ENCODE data around the gene TNIK. TPM values are rescaled to one million over a fixed set of nuclear protein-coding genes. Genes with fewer than 3 reads are reported as not detected.
"Not testable (repeated sequence)": the region's sequence is repeated elsewhere in the genome, so short reads cannot be mapped to it uniquely, and the experiment has no call there.

TNIK gene
- total RNA-seq, 3 donors from 2014 or later: 7.4 to 17.6 (median 10.2) TPM

GRCh38 chr3:171249245-171249644 is 211.0 kb downstream of the TNIK start:
- H3K36me3 ChIP-seq: no peaks in the 10 kb centered on the region
- no peak for DNase-seq (ENCODE audit: low spot score in 2 of 2)
- intact Hi-C loops (cut with DNase I; ENCODE audit: low total_unique reads): no loop called here
- H3K27ac ChIP-seq: no peak overlapping the region
- no peaks in the 10 kb centered on the region for H3K4me1 ChIP-seq
- no peaks in the 10 kb centered on the region for H3K27me3 ChIP-seq
- no peaks in the 10 kb centered on the region for H3K9me3 ChIP-seq
- no peak overlapping the region for H3K4me3 ChIP-seq
- TF ChIP-seq POLR2AphosphoS5 (IDR thresholded peaks at IDR 0.05) (no peak), POLR2A (IDR thresholded peaks at IDR 0.05) (no peak), CTCF (IDR thresholded peaks at IDR 0.05) (no peak)

- Histone ChIP-seq H3K36me3 (no peaks in the 10 kb centered on the region), H3K27me3 (no peaks in the 10 kb centered on the region), H3K4me1 (no peaks in the 10 kb centered on the region), H3K4me3 (no peak overlapping the region), H3K27ac (no peak overlapping the region), H3K9me3 (no peaks in the 10 kb centered on the region)
- intact Hi-C loops (cut with DNase I; ENCODE audit: low total_unique reads): no loop called here
- TF ChIP-seq POLR2AphosphoS5 (IDR thresholded peaks at IDR 0.05) (no peak), POLR2A (IDR thresholded peaks at IDR 0.05) (no peak), CTCF (IDR thresholded peaks at IDR 0.05) (no peak)
- DNase-seq (ENCODE audit: low spot score in 2 of 2): no peak
These were observed 211.6 kb downstream of the TNIK start for GRCh38 chr3:171248426-171249111.

GRCh38 chr3:171245796-171246765 is 214.1 kb downstream of the TNIK start:
- Histone ChIP-seq H3K4me1 (no peaks in the 10 kb centered on the region), H3K27ac (no peak overlapping the region), H3K27me3 (no peaks in the 10 kb centered on the region), H3K36me3 (no peaks in the 10 kb centered on the region), H3K4me3 (no peak overlapping the region), H3K9me3 (no peaks in the 10 kb centered on the region)
- DNase-seq (ENCODE audit: low spot score in 2 of 2): no peak
- no peak for TF ChIP-seq POLR2A (IDR thresholded peaks at IDR 0.05)
- no peak for TF ChIP-seq CTCF (IDR thresholded peaks at IDR 0.05)
- intact Hi-C loops (cut with DNase I; ENCODE audit: low total_unique reads): no loop called here

GRCh38 chr3:171242951-171243350 is 217.3 kb downstream of the TNIK start:
- intact Hi-C loops (cut with DNase I; ENCODE audit: low total_unique reads): no loop called here
- Histone ChIP-seq H3K4me3 (no peak overlapping the region), H3K27me3 (no peaks in the 10 kb centered on the region), H3K4me1 (no peaks in the 10 kb centered on the region), H3K27ac (no peak overlapping the region), H3K9me3 (no peaks in the 10 kb centered on the region), H3K36me3 (no peaks in the 10 kb centered on the region)
- no peak for DNase-seq (ENCODE audit: low spot score in 2 of 2)
- TF ChIP-seq CTCF (IDR thresholded peaks at IDR 0.05) (no peak), POLR2A (IDR thresholded peaks at IDR 0.05) (no peak), POLR2AphosphoS5 (IDR thresholded peaks at IDR 0.05) (no peak)

- Histone ChIP-seq H3K36me3 (no peaks in the 10 kb centered on the region), H3K4me1 (no peaks in the 10 kb centered on the region), H3K9me3 (no peaks in the 10 kb centered on the region), H3K27me3 (no peaks in the 10 kb centered on the region), H3K4me3 (no peak overlapping the region), H3K27ac (no peak overlapping the region)
- DNase-seq (ENCODE audit: low spot score in 2 of 2): no peak
- no peak for TF ChIP-seq POLR2A (IDR thresholded peaks at IDR 0.05)
- no peak for TF ChIP-seq CTCF (IDR thresholded peaks at IDR 0.05)
- TF ChIP-seq POLR2AphosphoS5 (IDR thresholded peaks at IDR 0.05): no peak
- intact Hi-C loops (cut with DNase I; ENCODE audit: low total_unique reads): no loop called here
These were observed 218.0 kb downstream of the TNIK start for GRCh38 chr3:171242170-171242569.

GRCh38 chr3:171241655-171242054 is 218.6 kb downstream of the TNIK start:
- H3K27ac ChIP-seq; intact Hi-C loops (cut with DNase I; ENCODE audit: low total_unique reads); H3K36me3 ChIP-seq; H3K9me3 ChIP-seq; H3K4me1 ChIP-seq; DNase-seq (ENCODE audit: low spot score in 2 of 2); H3K4me3 ChIP-seq; H3K27me3 ChIP-seq: not testable (repeated sequence)

All from breast epithelium (tissue), 4 donors.